ENCODE data around the gene IDUA.

IDUA gene

DNA sequence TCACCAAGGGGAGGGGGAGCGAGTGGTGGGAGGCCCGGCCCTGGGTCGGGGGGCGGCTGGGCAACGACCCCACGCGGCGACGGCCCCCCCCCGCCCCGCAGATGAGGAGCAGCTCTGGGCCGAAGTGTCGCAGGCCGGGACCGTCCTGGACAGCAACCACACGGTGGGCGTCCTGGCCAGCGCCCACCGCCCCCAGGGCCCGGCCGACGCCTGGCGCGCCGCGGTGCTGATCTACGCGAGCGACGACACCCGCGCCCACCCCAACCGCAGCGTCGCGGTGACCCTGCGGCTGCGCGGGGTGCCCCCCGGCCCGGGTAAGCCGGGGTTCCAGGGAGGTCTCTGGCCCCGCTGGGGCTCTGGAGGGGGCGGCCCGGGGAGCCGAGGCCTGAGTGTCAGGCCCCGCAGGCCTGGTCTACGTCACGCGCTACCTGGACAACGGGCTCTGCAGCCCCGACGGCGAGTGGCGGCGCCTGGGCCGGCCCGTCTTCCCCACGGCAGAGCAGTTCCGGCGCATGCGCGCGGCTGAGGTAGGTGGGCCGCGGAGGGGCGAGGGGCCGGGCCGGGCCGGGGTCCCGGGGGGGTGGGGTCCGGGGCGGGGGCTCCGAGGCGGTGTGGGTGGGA, 15.9 kb downstream of the IDUA start:
- DNase-seq = no peak

DNA sequence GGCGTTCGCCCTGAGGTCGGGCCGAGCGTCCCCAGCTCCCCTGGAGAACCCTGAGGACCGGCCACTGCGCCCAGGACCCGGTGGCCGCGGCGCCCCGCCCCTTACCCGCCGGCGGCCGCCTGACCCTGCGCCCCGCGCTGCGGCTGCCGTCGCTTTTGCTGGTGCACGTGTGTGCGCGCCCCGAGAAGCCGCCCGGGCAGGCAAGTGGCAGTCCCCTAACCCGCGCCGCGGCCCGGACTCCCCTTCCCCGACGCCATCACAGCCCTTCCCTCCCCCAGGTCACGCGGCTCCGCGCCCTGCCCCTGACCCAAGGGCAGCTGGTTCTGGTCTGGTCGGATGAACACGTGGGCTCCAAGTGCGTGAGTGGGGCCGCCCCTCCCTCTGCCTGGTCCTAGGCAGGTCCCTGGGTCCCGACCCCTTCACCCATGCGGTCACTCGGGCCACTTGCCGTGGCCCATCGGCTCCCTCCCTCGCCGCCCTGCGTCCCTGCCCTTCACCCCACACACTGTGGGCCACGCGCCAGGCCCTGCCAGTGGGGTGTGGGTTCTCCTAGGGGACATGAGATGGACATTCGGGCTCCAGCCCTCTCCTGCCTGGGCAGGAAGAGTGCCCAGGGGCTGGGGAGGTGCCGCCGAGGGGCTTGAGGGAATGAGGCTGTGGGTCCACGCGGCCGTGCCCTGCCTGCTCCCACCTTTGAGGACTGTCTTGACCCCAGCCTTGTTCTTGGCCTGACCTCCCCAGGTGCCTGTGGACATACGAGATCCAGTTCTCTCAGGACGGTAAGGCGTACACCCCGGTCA, 16.6 kb downstream of the IDUA start:
- DNase-seq = no peak

DNA sequence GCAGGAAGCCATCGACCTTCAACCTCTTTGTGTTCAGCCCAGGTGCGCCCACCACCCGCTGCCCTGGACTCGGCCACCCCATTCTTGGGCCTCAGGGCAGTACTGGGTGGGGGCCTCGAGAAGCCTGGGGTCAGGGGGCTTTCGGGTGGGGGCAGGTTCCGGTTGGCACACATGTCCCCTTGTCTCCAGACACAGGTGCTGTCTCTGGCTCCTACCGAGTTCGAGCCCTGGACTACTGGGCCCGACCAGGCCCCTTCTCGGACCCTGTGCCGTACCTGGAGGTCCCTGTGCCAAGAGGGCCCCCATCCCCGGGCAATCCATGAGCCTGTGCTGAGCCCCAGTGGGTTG, 17.2 kb downstream of the IDUA start:
- no peak for DNase-seq

DNA sequence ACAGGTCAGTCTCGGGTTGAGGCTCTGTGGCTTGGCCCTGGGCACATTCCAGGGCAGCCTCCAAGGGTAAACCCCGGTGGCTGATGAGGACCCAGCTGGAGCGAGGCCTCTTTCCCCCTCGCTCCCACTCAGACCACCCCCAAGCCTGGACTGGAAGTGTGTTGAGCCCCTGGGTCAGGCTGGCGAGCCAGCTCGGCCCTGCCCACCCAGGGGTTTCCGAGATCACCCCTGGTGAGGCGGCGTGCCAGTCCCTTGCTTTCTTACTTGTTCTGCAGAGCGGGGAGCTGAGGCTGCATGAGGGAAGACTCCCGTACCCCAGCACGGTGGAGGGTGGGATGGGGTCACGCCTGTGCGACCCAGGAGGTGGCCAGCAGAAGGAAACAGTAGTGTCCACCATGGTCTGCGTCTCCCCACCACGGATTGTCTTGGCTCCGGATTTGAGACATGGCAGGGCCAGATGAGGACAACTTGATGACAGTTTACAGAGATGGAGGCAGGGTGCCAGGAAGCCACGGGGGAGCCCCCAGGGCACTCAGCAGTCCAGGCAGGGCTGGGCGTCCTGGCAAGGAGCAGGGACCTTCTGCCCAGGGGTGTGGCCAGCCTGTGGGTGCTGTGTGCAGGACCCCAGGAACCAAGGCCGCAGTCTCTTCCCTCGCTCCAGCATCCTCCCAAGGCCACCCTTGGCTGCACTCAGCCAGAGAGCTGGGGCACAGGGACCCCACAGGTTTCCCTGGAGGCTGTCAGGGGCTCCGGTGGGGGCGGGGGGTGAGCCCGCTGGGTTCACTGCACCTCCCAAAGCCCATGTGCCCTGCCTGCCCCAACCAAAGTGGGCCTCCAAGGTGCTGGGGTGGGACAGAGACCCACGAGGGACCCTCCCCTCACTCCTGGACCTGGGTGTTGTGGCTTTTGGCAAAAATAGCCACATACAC, 18.0 kb downstream of the IDUA start:
- DNase-seq = no peak

DNA sequence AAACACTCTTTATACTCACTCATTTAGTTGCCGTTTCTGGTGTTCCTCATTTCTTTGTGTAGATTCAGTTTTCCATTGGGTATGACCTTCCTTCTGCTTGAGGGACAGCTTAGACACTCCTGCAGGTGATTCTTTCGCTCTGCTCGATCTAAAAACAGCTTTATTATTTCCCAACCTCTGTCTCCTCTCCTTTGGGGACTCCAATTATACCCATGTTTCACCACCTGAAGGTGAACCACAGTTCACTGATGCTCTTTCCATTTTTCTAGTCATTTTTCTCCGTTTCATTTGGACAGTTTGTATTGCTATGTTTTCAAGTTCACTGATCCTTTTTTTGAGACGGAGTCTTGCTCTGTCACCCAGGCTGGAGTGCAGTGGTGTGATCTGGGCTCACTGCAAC, 20.0 kb downstream of the IDUA start:
- no peak for DNase-seq

DNA sequence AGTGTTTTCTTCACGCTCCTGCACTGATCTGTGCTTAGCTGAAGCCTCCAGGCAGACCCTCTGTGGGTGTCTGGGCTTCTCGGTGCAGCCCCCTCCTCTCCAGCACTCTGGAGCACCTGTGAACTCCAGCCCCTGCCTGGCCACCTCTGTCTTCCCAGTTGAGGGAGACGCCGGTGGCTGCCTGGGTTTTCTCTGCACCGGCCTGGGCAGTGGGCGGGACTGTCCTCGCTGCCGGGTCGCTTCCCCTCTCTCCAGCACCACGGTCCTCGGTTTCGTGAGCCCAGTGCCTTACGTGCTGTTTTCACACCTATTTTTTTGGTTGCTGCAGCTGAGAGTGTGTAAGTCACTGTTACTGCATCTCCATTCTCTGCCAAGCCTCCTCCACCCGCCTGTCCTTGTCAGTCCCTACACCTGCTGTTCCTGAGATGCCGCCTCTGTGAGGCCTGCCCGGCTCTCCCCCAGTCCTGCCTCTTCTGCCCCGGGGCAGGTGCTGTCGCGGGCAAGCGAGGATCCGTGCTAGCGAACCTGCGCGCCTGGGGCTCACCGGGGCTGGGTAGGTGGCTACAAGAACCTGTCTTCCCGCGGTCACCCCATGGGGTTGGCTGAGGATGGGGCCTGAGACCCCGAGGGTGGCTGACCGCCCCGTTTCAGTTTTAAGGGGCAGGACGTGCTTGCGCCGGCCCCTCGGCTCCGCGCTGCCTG, 22.1 kb downstream of the IDUA start:
- peak in 1 of 4 experiments; percentile 36 for DNase-seq

DNA sequence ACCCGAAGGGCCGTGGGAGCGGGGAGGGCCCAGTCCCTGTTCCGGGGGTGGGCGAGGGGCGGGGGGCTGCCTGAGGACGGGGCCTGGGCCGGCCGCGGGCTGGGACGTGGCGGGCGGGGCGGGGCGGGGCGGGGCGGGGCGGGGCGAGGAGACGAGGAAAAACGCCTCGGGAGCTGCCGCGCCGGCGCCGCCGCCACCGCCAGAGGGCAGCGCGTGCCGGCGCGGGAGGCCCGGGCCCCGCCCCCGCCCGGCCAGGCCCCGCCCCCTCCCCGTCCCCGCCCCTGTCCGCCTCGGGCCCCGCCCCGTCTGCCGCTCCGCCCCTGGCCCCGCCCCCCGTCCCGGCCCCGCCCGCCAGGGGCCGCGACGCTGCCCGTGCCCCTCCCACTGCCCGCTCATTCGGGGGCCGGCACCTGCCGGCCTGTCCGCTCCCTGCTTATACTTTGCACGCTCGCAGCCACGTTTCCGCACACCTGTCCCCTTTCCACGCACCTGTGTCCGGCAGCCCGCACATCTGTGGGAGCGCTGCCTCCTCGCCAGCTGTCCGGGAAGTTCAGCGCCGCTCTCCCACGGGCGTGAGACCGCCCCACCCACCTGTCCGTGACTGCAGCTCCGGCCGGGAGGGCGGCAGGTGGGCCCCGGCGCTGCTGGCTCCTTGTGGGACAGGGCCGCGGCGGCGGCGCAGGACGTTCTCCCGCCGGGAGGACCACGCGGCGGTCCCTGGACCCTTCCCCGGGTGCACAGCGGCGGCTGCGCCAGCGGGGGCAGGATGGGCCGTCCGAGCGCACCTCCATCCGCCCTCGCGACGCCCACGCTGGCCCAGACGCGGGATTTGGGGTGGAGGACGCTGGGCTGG, 22.9 kb downstream of the IDUA start:
- DNase-seq = peak; percentile 64 to 69 (median 65)

DNA sequence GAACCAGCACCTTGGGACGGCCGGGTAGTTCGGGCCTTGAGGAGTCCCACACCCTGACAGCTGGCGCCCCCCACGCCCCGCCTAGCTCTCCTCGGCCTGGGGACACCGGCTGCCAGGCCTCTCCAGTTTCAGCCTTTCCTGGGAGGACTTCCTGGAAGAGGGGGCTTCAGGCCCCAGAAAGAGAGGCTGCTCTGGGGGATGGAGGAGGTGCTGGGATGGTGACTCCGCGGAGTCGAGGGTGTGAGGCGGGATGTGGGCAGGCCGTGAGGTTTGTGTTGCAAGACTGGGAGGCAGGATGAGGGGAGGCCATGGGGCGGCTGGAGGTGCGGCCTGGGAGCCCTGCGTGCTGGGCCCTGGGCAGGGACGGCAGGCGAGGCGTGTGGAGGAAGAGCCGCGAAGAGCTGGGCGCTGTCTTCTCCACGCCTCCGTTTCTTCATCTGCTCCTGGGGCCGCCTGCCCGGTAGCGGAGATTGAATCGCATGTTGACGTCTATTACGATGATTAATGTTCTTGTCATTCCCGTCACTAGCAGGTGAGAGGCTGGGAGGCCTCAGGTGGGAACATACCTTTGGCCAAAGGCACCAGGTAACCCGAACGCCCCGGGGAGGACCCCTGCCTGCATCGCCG, 23.7 kb downstream of the IDUA start:
- peak; percentile 24 to 41 (median 40) for DNase-seq

DNA sequence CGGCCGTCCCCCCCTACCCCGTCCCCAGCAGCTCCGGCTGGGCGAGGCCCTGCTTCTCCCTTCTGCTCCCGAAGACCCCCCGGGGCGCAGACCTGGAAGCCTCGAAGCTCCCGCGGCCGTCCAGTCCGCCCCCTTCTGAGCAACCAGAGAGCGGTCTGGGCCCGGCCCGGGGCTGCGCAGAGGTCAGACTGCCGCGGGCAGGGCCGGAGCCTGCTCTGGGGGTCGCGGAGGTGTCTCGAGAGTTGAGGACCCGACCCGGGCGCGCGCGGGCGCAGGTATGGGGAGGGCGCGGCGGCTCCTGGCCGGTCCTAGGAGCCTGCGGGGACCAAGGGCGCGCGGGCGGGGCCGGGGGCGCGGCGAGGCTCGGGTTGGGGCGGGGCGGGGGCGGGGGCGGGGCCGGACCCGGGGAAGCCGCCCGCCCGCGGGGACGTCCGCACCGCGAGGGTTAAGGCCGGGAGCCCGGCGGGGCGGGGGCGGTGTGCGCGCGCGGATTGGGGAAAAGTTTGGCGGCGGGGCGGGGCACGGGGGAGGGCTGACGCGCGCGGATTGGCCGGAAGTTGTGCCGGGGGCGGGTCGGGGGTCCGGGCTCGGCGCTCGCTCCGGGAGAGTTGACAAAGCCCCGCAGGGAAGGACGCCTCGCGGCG, 24.3 kb downstream of the IDUA start, which contains the start of gene FGFRL1:
Gene FGFRL1, plus strand, starts transcription at position 605 of the 644 bp plus-strand sequence. CDS start 860 bp downstream, outside the sequence.
- DNase-seq = peak; percentile 84 to 94 (median 88)

DNA sequence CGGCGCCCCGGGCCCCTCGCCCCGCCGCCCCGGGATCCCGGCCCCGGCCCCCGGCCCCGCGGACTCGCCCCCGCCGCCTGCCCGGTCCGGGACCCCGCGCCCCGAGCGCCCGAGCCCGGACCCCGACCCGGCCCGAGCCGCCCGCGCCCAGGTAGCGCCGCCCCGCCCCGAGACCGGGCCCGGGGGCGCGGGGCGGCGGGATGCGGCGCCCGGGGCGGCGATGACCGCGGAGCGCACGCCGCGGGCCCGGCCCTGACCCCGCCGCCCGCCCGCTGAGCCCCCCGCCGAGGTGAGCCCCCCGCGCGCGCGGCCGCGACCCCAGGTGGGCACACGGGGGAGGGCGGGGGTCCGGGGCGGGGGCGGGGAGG, 24.8 kb downstream of the IDUA start:
- no peak for DNase-seq

DNA sequence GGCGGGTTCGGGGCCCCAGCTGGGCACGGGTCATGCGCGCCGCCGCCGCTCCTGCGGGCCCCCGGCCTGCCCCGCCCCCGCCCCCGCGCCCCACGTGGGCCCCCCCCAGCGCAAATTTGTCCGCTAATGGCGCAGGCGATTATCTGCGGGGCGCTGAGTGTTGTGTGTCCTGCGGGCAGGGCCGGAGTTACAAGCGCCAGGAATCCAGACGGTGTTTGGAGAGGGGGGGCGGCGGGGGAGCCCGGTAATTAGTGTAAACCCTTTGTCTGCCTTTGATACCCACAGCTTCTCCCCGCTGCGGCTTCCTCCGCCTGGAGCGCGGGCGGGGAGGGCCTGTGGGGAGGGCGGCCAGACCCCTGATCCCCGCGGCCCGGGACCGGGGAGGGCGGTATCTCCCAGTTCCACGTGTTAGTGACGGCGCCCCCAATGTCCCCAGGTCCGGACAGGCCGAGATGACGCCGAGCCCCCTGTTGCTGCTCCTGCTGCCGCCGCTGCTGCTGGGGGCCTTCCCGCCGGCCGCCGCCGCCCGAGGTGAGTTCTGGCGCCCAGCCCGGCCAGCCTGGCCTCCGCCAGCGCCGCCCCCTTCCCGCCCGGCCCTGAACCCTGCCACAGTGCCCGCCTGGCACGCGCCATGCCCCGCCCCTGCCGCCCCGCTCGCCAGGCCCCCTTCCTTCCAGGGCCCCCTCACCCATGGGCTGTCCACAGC, 25.3 kb downstream of the IDUA start:
- no peak for DNase-seq

DNA sequence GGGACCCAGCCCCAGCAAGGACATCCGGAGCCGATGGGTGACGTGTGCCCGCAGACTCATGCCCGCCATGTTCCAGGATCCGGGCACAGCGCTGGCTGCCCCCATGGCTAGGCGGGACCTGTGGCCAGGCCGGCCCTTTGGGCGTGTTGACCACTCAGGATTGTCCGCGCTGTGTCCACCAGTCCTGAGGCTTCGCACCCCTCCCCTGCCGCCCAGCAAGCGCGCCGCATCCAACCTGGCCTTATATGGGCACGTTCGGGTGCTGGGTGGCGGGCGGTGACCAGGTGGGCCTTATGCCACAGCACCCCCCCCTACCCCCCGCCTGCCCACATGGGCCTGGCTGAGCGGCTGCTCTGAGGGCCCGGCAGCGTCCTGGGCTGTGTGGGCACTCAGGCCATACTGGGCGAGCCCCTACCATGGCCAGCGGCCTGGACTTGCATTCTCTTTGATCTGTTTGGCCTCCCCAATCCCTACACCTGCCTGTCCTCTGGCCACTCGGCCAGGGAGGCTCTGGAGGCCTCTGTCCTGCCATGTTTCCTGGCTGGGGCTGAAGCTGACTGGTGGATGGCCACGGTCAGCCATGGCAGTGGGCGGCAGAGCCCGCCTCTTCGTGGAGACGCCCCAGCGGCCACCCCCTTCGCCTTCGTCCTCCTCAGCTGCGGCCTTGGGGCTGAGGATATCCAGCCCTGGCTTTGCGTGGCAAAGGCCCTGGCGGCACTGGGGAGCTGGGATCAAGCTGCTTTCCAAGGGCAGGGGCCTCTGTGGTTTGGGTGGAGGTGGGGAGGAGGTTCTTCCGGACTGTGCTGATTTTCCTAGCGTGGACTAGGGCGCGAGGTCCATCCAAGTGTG, 26.6 kb downstream of the IDUA start:
- DNase-seq = no peak

DNA sequence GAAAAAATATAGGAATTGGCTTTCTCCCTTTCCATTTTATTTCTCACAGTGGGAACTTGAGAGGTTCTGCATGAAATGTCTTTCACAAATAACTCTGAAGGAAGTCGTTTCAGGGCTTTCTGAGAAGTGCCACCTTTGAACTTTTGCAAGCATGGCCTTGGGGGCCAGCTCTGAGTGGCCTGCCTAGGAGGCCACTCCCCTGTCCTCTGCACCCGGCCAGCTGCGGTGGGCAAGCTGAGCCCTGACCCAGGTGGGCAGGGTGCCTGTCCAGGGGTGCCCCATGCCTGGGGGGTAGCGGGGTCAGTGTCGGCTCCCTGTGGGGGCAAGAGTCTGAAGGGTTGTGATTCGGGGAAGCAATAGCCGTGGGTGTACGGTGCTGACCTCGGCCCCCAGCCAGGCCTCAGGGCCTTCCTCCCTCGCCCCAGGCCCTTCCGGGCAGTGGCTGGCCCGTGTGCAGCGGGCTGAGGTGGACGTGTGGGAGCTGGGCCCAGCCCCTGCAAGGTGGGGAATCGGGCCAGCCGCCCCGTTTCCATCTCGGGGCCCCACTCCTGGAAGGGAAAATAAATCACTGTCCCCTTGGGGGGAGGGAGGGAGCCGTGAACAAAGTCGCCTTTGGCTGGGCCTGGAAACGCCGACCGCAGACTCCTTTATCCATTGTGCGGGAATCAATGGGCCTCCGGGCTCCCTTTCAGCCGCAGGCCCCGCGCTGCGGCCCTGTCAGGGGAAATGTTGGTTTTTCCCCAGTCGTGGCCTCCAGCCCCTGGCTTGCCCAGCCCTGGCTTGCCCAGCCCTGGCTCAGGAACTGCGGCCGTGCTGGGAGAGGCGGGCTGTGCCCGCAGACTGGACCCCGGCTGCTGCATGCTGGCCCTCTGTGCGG, 27.7 kb downstream of the IDUA start:
- no peak for DNase-seq

DNA sequence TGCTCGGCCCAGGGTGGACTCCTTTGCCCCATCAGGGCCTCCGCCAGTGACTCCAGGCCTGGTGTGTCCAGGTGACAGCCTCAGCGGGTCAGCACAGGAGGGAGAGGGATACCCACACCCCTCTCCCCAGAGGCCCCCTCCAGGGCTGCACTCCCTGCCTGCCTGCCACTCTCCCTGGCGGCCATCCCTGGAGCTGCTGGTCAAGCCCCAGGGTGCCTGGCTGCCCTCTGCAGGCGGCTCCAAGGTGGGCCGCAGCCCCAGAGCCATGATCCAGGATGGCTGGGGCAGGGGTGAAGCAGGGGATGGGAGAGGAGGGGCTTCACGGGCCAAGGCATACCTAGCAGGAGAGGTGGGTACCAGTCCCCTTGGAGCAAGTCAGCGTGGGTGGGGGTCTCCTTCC, 28.3 kb downstream of the IDUA start:
- DNase-seq = no peak

DNA sequence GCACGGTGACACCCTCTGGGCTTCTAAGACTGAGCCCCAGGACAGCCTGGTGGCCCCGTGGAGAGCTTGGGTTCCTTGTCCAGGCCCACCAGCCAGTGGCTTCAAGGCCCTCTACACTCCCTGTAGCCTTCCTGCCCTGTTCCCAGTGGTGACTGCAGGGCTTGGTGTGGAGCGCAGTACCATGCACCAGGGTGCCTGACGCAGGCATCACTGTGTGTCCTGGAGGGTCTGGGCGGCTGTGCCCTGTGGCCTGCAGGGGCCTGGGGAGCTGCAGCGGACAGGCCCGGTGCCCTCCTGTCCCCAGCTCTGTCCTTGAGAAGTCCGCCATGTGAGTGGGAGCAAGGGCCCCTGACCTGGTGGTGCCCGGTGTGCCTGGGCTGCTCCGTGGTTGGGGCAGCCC, 28.9 kb downstream of the IDUA start:
- no peak for DNase-seq

DNA sequence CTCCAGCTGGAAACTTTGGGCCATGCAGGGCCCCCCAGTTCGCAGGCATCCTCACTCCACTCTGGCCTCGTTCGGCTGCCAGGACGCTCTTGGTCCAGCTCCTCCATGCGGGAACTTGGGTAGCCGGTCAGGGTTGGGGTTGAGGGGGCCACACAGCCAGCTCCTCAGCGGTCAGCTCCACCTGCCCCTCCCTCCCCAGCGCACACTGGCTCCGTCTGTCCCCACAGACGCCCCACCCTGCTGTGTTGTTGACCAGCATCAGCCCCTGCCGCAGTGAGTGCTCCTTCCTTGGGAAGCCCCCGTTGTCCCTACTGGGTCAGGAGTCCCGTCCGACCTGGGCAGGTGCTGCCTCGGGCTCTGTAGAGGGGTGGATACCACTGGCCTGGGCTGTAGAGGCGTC, 30.4 kb downstream of the IDUA start:
- DNase-seq = no peak

DNA sequence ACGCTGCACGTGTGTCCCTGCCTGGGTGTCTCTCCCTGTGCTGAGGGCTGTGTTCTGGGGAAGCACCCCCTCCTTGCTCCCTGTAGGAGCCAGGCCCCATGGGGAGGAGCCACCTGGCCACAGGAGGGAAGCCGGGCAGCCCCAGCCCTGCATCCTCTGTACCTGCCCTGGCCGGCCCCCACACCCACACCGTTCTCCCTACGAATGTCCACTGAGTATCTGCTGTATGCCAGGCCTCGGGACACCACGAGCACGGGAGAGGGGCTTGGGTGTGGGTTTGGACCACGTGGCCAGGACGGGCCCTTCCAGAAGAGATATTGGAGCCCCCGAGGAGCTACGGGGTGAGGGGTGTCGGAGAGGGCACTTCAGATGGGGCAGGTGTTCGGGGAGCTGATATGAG, 30.9 kb downstream of the IDUA start:
- no peak for DNase-seq
